ENCODE results near the gene MEI4.
"Not testable (repeated sequence)": the region's sequence is repeated elsewhere in the genome, so short reads cannot be mapped to it uniquely, and the experiment has no call there.

The MEI4 gene

DNA sequence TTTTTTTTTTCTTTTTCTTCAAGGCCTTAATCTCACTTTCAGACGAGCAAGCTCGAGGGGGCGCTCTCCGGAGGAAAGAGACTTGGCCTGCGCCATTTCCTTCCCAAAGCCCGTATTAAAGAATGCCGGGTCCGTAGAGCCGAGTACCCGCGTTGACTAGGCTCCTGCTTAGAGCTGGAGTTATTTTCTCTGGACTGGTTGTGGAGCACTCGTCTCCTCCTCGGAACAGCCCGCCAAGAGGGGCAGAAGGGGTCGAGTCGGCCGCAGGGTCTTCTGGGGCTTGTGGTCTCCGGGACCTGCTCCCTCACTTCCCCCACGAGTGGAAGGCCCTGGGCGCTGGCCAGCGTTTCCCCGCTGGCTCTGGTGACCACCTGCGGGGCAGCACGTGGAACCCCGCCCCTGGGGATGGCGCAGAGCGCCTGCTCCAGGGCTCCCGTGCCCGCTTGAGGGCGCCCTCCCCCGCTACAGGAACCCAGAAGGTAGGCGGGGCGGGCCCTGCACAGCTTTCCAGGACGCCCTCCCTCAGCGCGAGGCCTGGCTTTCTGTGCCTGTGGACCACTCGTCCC, 2.7 kb upstream of the MEI4 start:
- no peak for DNase-seq (ENCODE audit: low read depth)
- no peak overlapping the region for H3K4me3 ChIP-seq (ENCODE audit: low read length)
- TF ChIP-seq, protein P1, sequence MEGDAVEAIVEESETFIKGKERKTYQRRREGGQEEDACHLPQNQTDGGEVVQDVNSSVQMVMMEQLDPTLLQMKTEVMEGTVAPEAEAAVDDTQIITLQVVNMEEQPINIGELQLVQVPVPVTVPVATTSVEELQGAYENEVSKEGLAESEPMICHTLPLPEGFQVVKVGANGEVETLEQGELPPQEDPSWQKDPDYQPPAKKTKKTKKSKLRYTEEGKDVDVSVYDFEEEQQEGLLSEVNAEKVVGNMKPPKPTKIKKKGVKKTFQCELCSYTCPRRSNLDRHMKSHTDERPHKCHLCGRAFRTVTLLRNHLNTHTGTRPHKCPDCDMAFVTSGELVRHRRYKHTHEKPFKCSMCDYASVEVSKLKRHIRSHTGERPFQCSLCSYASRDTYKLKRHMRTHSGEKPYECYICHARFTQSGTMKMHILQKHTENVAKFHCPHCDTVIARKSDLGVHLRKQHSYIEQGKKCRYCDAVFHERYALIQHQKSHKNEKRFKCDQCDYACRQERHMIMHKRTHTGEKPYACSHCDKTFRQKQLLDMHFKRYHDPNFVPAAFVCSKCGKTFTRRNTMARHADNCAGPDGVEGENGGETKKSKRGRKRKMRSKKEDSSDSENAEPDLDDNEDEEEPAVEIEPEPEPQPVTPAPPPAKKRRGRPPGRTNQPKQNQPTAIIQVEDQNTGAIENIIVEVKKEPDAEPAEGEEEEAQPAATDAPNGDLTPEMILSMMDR (conservative IDR thresholded peaks at IDR 0.05; ENCODE audit: low read length): no peak

DNA sequence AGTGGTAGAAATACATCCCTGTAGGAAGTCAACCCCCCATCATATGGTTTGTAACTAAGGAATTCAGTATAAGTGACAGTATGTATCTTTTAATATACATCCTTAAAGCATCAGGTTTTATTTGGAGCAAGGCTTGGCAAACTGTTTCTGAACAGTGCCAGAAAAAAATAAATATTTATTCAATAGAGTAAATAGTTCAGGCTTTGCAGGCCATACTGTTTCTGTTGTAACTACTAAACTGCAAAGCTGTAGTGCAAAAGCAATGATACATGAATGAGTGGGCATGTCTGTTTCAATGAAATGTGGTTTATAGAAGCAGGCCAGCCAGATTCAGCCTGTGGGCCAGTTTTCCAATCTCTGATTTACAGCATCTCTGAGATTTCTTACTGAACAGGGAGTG, 977 bp downstream of the MEI4 start:
- TF ChIP-seq, protein P1 (conservative IDR thresholded peaks at IDR 0.05; ENCODE audit: low read length): no peak
- no peak overlapping the region for H3K4me3 ChIP-seq (ENCODE audit: low read length)
- DNase-seq (ENCODE audit: low read depth): no peak

DNA sequence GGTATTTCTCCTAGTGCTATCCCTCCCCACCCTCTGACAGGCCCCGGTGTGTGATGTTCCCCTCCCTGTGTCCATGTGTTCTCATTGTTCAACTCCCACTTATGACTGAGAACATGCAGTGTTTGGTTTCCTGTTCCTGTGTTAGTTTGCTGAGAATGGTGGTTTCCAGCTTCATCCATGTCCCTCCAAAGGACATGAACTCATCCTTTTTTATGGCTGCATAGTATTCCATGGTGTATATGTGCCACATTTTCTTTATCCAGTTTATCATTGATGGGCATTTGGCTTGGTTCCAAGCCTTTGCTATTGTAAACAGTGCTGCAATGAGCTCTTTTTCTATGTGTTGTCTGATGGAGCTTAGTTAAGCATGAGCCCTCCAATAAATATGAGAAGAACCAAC, 2.2 kb downstream of the MEI4 start:
- DNase-seq (ENCODE audit: low read depth): not testable (repeated sequence)

DNA sequence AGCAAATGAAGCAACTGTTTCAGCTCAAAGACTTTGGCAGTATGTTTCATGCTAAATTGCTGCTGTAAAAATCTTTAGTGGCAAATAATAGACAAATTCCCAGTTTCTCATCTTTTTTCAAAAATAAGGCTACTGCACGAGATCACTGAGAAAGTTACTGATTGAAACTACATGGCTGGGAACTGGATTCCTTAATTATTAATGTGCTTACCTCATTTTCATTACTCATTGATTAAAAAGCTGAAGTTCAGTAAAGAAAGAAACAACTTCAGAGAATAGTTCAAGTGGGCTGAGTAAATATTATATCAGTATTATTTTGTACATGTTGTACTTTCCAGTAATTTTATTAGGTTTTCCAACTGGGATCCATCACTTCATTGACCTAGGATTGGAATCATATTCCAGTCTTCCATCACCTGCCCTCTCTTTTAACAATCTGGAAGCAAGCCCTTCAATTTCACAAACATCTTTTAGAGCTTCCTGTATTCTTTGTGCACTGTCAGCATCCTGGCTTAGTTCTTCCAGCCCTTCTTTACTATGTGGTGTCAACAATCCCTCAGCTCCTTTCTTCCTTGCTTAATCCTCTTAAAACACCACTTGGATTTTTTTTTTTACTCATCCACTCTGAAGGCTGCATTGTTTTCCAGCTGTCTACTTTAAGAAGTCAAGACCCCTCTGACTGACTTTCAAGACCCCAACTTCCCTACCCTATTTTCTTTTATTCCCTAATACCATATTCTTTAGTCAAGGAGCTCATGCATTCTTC, 4.3 kb downstream of the MEI4 start:
- no peak overlapping the region for H3K4me3 ChIP-seq (ENCODE audit: low read length)
- TF ChIP-seq, protein P1 (conservative IDR thresholded peaks at IDR 0.05; ENCODE audit: low read length): no peak
- DNase-seq (ENCODE audit: low read depth): no peak

More for the DNA sequence above, 2.2 kb downstream of the MEI4 start:
- H3K4me3 ChIP-seq (ENCODE audit: low read length): not testable (repeated sequence)

DNA sequence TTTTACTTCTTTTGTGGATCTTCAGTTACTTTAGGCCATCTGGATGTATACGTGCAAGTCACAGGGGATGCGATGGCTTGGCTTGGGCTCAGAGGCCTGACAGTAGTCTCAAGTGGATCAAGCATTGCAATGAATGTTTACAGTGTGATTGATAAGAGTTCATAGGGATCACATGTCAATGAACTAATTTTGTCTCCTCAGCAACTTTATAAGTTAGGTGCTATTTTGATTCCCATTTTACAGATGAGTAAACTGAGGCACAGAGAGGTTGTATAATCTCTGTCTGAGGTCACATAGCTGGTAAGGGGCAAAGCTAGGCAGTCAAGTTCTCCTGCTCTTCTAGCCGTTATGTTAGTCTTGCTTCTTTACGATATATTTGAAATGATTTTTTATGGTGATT, 13.5 kb downstream of the MEI4 start:
- DNase-seq (ENCODE audit: low read depth): no peak
- TF ChIP-seq, protein P1 (conservative IDR thresholded peaks at IDR 0.05; ENCODE audit: low read length): no peak
- H3K4me3 ChIP-seq (ENCODE audit: low read length): no peak overlapping the region

DNA sequence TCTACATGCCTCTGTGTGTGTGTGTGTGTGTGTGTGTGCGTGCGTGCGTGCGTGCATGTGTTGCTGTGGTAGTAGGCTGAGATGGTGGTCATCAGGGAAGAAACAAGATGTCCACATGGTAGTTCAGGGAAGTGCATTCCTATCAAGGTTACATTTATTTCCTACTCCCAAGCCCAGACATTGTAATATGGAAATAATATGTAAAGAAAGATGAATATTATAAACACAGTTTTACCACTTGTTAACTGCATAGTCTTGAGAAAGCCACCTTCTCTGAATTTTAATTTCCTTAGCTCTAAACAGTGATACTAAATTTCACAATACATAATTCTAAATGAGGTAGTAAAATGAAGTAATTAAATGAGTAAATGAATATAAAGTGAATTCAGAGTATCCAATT, 14.0 kb downstream of the MEI4 start:
- TF ChIP-seq, protein P1 (conservative IDR thresholded peaks at IDR 0.05; ENCODE audit: low read length): no peak
- no peak overlapping the region for H3K4me3 ChIP-seq (ENCODE audit: low read length)
- DNase-seq (ENCODE audit: low read depth): no peak

DNA sequence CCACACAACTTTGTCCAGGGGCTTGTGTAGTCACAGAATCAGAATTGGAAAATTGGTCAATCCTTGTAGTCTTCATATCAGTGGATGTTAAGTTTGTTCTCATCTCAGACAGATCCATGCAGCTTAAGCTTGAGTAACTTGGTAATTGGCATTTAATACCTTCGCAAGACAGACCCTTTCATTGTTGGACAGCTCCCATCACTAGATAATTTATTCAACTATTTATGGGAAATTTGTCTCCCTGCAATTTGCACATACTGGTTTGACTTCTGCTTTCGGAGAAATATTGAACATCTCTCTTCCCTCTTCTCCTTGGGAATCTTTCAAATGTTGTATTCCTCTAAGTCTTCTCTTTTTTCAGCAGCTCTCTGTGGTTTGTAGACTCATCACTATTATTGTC, 17.1 kb downstream of the MEI4 start:
- TF ChIP-seq, protein P1 (conservative IDR thresholded peaks at IDR 0.05; ENCODE audit: low read length): no peak
- H3K4me3 ChIP-seq (ENCODE audit: low read length): no peak overlapping the region
- DNase-seq (ENCODE audit: low read depth): no peak

Data from AG10803 (cell line).